GM23338 (cell line): ENCODE data around the gene BNIP5. TPM values are rescaled to one million over a fixed set of nuclear protein-coding genes. Genes with fewer than 3 reads are reported as not detected.

Experiments
- ATAC-seq: fragments of 200-7000 bp; cut with Tn5 transposase; 3 replicates; pipeline ENCODE4 v1.9.1; 2020
- DNase-seq: peaks from one replicate; pipeline ENCODE4 v3.0.0-alpha.2; 2015; ENCODE audit warnings: low spot score
- H2AFZ ChIP-seq: fragments of 200-600 bp; sonication (generic); 2 replicates; pipeline ENCODE4 v1.8.0; 2016; ENCODE audit warnings: antibody characterized with exemption, mild to moderate bottlenecking, moderate library complexity
- H3F3A ChIP-seq: fragments of 200-600 bp; sonication (generic); replicated peaks from 2 replicates; pipeline ENCODE4 v1.8.0; 2017; ENCODE audit warnings: antibody characterized with exemption, mixed run types, low read depth
- H3K27ac ChIP-seq: fragments of 200-600 bp; sonication (generic); 2 replicates; pipeline ENCODE4 v1.6.1; 2016; ENCODE audit warnings: low read depth
- H3K27me3 ChIP-seq: fragments of 200-600 bp; sonication (generic); 2 replicates; pipeline ENCODE4 v1.8.0; 2016; ENCODE audit warnings: mild to moderate bottlenecking, mixed run types, moderate library complexity; ENCODE audit not compliant: insufficient read depth
- H3K36me3 ChIP-seq: fragments of 200-600 bp; sonication (generic); 2 replicates; pipeline ENCODE4 v1.8.0; 2016; ENCODE audit warnings: mild to moderate bottlenecking; ENCODE audit not compliant: insufficient read depth
- H3K4me1 ChIP-seq: fragments of 200-600 bp; sonication (generic); 2 replicates; pipeline ENCODE4 v1.8.0; 2016; ENCODE audit warnings: mild to moderate bottlenecking, moderate library complexity; ENCODE audit not compliant: insufficient read depth
- H3K4me2 ChIP-seq: fragments of 200-600 bp; sonication (generic); 2 replicates; pipeline ENCODE4 v1.7.1; 2017; ENCODE audit warnings: mixed run types
- H3K4me3 ChIP-seq: fragments of 200-600 bp; sonication (generic); 2 replicates; pipeline ENCODE4 v1.6.1; 2016; ENCODE audit warnings: mixed run types
- H3K79me2 ChIP-seq: fragments of 200-600 bp; sonication (generic); replicated peaks from 2 replicates; pipeline ENCODE4 v1.8.0; 2017; ENCODE audit warnings: mild to moderate bottlenecking; ENCODE audit not compliant: insufficient read depth
- H3K9me2 ChIP-seq: fragments of 200-600 bp; sonication (generic); 2 replicates; pipeline ENCODE4 v1.8.0; 2017; ENCODE audit not compliant: insufficient read depth
- H4K20me1 ChIP-seq: fragments of 200-600 bp; sonication (generic); replicated peaks from 2 replicates; pipeline ENCODE4 v1.8.0; 2017; ENCODE audit warnings: mild to moderate bottlenecking; ENCODE audit not compliant: insufficient read depth
- H3K27ac Mint-ChIP-seq: 2 replicates; pipeline ENCODE4 v1.8.0; 2020; ENCODE audit warnings: inconsistent platforms, mild to moderate bottlenecking, moderate library complexity, mixed read lengths
- H3K27me3 Mint-ChIP-seq: 3 replicates; pipeline ENCODE4 v1.8.0; 2022; ENCODE audit warnings: low read depth, mild to moderate bottlenecking, moderate library complexity, mixed read lengths, inconsistent platforms; ENCODE audit not compliant: insufficient read depth, poor library complexity
- H3K36me3 Mint-ChIP-seq: 3 replicates; pipeline ENCODE4 v1.8.0; 2021; ENCODE audit warnings: low read depth, mild to moderate bottlenecking, inconsistent platforms, moderate library complexity, mixed read lengths
- H3K4me1 Mint-ChIP-seq: 3 replicates; pipeline ENCODE4 v1.8.0; 2020; ENCODE audit warnings: mild to moderate bottlenecking, inconsistent platforms, mixed read lengths
- H3K4me3 Mint-ChIP-seq: 3 replicates; pipeline ENCODE4 v1.8.0; 2021; ENCODE audit warnings: moderate library complexity, mild to moderate bottlenecking, inconsistent platforms, mixed read lengths
- H3K9me3 Mint-ChIP-seq: 3 replicates; pipeline ENCODE4 v1.8.0; 2020; ENCODE audit warnings: moderate library complexity, mild to moderate bottlenecking, inconsistent platforms, mixed read lengths
- CREB1 ChIP-seq: fragments of 250-450 bp; sonication (Bioruptor Pico); IDR thresholded peaks from 2 replicates; pipeline ENCODE4 v1.5.0; 2020; ENCODE audit warnings: low read depth, mild to moderate bottlenecking, moderate library complexity
- ETS1 ChIP-seq: IDR thresholded peaks from 2 replicates; pipeline ENCODE4 v1.6.1; 2016; ENCODE audit warnings: antibody characterized with exemption
- EZH2 ChIP-seq: fragments of 200-600 bp; sonication (generic); IDR thresholded peaks from one replicate; pipeline ENCODE4 v1.8.0; 2017; ENCODE audit warnings: antibody characterized with exemption, mild to moderate bottlenecking, low read depth; ENCODE audit not compliant: unreplicated experiment
- NANOG ChIP-seq: IDR thresholded peaks from 2 replicates; pipeline ENCODE4 v1.6.1; 2016; ENCODE audit warnings: antibody characterized with exemption, borderline replicate concordance
- POLR2AphosphoS5 ChIP-seq: IDR thresholded peaks from 2 replicates; pipeline ENCODE4 v1.6.1; 2016; ENCODE audit warnings: antibody characterized with exemption, low read depth
- ZNF114 ChIP-seq: fragments of 250-450 bp; sonication (Bioruptor Pico); IDR thresholded peaks from 2 replicates; pipeline ENCODE4 v1.5.0; 2020; ENCODE audit warnings: mild to moderate bottlenecking, moderate library complexity
- ZNF331 ChIP-seq: fragments of 250-450 bp; sonication (Bioruptor Pico); IDR thresholded peaks from 2 replicates; pipeline ENCODE4 v1.5.0; 2020; ENCODE audit warnings: low read depth, mild to moderate bottlenecking, moderate library complexity
- polyA plus RNA-seq: library from polyadenylated mRNA; unstranded; fragments of >200 nt; fragmentation: Nextera tagmentation; extraction: Ambion mirVana; gene quantifications from 2 replicates; pipeline ENCODE4 v1.2.1, GENCODE V29; 2016
- total RNA-seq: library from RNA; depleted of rRNA; stranded (reverse); fragments of >200 nt; shearing (Covaris generic); gene quantifications from 2 replicates; pipeline ENCODE4 v1.2.3, GENCODE V29; 2014
- TF ChIP-seq, protein P1 (sequence below): fragments of 250-450 bp; sonication (Bioruptor Pico); IDR thresholded peaks from 2 replicates; pipeline ENCODE4 v1.5.0; 2020; ENCODE audit warnings: mild to moderate bottlenecking, moderate library complexity
- TF ChIP-seq, protein P2 (sequence below), 2 experiments: fragments of 200-600 bp in 1 of 2; sonication (generic) in 1 of 2; conservative IDR thresholded peaks; 2 replicates each; pipeline versions ENCODE4 v1.5.1 to v1.6.1; 2016 to 2017; ENCODE audit warnings: antibody characterized with exemption in 2 of 2, low read depth in 2 of 2, mild to moderate bottlenecking in 2 of 2, moderate library complexity in 1 of 2

The BNIP5 gene
- total and polyA plus RNA-seq, 2 experiments from 2014 or later, result not detected

DNA sequence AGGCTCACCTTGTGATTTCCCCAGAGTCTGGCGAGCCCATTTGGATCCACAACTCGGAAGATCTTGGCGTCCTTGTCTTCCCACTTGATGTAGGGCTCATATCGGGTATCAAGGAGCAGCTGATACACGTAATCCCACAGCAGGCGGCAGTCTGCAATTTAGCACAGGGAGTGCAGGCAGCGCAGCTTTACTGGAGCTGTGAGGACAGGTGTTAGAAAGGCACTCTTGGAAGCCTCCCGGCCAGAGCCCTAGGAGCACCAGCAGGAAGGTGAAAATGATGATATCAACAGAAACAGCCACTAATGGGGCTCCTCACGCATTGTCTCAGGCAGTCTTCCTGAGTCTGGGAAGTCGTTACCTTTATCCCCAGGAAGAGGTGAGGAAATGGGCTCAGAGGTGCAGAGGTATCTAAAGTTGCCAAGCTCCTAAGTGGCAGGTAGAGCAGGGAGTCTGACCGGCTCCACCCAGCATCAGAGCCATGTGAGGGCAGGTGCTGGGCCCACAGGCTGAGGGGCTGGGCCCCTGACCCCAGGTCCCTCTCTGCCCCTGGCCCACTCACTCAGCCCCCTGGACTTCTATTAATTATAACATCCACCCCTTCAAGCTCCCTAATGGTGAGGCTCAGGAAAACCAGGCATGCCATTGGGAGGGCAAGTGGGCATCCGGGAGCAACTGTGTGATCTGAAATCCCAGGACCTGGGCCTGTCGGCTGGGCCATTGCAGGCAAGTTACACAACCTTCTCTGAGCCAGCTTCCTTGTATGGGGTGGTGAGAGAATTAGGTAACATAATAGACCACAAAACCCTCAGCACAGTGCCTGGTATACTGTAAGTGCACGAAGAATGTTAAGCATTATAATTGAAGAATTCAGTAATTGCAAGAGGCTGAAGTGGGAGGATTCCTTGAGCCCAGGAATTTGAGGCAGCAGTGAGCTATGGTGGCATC, 32.5 kb upstream of the BNIP5 start (continued):
- no peak for TF ChIP-seq ETS1

- no peaks in the 10 kb centered on the region for H3K27me3 ChIP-seq
- Mint-ChIP-seq H3K4me1 (peaks cover 11% of the 10 kb centered on the region), H3K9me3 (no peaks in the 10 kb centered on the region), H3K27me3 (peaks cover 7% of the 10 kb centered on the region), H3K4me3 (no peak overlapping the region), H3K27ac (no peak overlapping the region), H3K36me3 (peaks cover 4% of the 10 kb centered on the region; the same call in 1 of the 3 replicates)
- no peak overlapping the region for H2AFZ ChIP-seq
- H3K9me2 ChIP-seq, result no peaks in the 10 kb centered on the region
- H3K79me2 ChIP-seq, result no peaks in the 10 kb centered on the region
- no peak for DNase-seq
- no peak for ATAC-seq
- H3K4me2 ChIP-seq, result no peak overlapping the region
- H3K36me3 ChIP-seq, result no peaks in the 10 kb centered on the region
- no peaks in the 10 kb centered on the region for H3K4me1 ChIP-seq
- no peak overlapping the region for H3K27ac ChIP-seq
- H3K4me3 ChIP-seq, result no peak overlapping the region
- H4K20me1 ChIP-seq, result no peaks in the 10 kb centered on the region
- TF ChIP-seq EZH2, result no peak
- H3F3A ChIP-seq, result no peaks in the 10 kb centered on the region
Observed at GRCh38 chr6:36368421-36368820, 31.7 kb upstream of the BNIP5 start.

DNA sequence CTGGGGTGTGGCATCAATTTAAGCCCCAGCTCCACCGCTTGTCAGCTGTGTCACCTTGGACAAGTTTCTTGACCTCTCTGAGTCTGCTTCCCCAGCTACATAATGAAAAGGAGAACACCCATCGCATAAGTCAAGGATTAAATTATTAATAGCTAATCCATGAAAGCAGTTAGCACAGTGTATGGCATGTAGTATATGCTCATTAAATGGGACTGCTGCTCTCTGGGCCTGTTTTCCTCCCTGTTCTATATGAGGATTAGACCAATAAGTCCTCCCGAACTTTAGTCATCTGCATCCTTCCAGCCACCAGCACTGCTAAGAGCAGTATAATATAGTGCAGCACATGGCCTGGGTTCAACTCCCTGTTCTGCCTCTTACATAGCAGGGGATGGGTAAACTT, 31.1 kb upstream of the BNIP5 start:
- Mint-ChIP-seq H3K27ac (no peak overlapping the region), H3K9me3 (no peaks in the 10 kb centered on the region; the same call in 2 of the 3 replicates), H3K4me3 (no peak overlapping the region), H3K27me3 (peaks cover 7% of the 10 kb centered on the region), H3K4me1 (peaks cover 7% of the 10 kb centered on the region; the same call in 2 of the 3 replicates), H3K36me3 (peaks cover 4% of the 10 kb centered on the region; the same call in 1 of the 3 replicates)
- Histone ChIP-seq H3K27me3 (no peaks in the 10 kb centered on the region), H3K9me2 (no peaks in the 10 kb centered on the region), H4K20me1 (no peaks in the 10 kb centered on the region), H3K4me3 (no peak overlapping the region), H3K79me2 (no peaks in the 10 kb centered on the region), H2AFZ (no peak overlapping the region), H3K4me1 (no peaks in the 10 kb centered on the region), H3K27ac (no peak overlapping the region), H3K4me2 (no peak overlapping the region), H3F3A (no peaks in the 10 kb centered on the region), H3K36me3 (no peaks in the 10 kb centered on the region)
- DNase-seq (no peak), ATAC-seq (no peak)
- TF ChIP-seq POLR2AphosphoS5 (no peak), ZNF331 (CRISPR knock-in tag) (no peak), ZNF114 (CRISPR knock-in tag) (no peak), CREB1 (no peak), NANOG (no peak), EZH2 (no peak)
- TF ChIP-seq, protein P1, sequence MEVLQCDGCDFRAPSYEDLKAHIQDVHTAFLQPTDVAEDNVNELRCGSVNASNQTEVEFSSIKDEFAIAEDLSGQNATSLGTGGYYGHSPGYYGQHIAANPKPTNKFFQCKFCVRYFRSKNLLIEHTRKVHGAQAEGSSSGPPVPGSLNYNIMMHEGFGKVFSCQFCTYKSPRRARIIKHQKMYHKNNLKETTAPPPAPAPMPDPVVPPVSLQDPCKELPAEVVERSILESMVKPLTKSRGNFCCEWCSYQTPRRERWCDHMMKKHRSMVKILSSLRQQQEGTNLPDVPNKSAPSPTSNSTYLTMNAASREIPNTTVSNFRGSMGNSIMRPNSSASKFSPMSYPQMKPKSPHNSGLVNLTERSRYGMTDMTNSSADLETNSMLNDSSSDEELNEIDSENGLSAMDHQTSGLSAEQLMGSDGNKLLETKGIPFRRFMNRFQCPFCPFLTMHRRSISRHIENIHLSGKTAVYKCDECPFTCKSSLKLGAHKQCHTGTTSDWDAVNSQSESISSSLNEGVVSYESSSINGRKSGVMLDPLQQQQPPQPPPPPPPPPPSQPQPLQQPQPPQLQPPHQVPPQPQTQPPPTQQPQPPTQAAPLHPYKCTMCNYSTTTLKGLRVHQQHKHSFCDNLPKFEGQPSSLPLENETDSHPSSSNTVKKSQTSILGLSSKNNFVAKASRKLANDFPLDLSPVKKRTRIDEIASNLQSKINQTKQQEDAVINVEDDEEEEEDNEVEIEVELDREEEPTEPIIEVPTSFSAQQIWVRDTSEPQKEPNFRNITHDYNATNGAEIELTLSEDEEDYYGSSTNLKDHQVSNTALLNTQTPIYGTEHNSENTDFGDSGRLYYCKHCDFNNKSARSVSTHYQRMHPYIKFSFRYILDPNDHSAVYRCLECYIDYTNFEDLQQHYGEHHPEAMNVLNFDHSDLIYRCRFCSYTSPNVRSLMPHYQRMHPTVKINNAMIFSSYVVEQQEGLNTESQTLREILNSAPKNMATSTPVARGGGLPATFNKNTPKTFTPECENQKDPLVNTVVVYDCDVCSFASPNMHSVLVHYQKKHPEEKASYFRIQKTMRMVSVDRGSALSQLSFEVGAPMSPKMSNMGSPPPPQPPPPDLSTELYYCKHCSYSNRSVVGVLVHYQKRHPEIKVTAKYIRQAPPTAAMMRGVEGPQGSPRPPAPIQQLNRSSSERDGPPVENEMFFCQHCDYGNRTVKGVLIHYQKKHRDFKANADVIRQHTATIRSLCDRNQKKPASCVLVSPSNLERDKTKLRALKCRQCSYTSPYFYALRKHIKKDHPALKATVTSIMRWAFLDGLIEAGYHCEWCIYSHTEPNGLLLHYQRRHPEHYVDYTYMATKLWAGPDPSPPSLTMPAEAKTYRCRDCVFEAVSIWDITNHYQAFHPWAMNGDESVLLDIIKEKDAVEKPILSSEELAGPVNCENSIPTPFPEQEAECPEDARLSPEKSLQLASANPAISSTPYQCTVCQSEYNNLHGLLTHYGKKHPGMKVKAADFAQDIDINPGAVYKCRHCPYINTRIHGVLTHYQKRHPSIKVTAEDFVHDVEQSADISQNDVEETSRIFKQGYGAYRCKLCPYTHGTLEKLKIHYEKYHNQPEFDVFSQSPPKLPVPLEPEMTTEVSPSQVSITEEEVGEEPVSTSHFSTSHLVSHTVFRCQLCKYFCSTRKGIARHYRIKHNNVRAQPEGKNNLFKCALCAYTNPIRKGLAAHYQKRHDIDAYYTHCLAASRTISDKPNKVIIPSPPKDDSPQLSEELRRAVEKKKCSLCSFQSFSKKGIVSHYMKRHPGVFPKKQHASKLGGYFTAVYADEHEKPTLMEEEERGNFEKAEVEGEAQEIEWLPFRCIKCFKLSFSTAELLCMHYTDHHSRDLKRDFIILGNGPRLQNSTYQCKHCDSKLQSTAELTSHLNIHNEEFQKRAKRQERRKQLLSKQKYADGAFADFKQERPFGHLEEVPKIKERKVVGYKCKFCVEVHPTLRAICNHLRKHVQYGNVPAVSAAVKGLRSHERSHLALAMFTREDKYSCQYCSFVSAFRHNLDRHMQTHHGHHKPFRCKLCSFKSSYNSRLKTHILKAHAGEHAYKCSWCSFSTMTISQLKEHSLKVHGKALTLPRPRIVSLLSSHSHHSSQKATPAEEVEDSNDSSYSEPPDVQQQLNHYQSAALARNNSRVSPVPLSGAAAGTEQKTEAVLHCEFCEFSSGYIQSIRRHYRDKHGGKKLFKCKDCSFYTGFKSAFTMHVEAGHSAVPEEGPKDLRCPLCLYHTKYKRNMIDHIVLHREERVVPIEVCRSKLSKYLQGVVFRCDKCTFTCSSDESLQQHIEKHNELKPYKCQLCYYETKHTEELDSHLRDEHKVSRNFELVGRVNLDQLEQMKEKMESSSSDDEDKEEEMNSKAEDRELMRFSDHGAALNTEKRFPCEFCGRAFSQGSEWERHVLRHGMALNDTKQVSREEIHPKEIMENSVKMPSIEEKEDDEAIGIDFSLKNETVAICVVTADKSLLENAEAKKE (CRISPR knock-in tag), result no peak
- TF ChIP-seq, protein P2, sequence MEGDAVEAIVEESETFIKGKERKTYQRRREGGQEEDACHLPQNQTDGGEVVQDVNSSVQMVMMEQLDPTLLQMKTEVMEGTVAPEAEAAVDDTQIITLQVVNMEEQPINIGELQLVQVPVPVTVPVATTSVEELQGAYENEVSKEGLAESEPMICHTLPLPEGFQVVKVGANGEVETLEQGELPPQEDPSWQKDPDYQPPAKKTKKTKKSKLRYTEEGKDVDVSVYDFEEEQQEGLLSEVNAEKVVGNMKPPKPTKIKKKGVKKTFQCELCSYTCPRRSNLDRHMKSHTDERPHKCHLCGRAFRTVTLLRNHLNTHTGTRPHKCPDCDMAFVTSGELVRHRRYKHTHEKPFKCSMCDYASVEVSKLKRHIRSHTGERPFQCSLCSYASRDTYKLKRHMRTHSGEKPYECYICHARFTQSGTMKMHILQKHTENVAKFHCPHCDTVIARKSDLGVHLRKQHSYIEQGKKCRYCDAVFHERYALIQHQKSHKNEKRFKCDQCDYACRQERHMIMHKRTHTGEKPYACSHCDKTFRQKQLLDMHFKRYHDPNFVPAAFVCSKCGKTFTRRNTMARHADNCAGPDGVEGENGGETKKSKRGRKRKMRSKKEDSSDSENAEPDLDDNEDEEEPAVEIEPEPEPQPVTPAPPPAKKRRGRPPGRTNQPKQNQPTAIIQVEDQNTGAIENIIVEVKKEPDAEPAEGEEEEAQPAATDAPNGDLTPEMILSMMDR (conservative IDR thresholded peaks at IDR 0.05; ENCODE audit: low read depth in 2 of 2), result no peak
